Measurements from ENCODE around the gene LRRIQ1. TPM values are rescaled to one million over a fixed set of nuclear protein-coding genes. Genes with fewer than 3 reads are reported as not detected.

LRRIQ1 gene
- total and polyA plus RNA-seq, 2 of the 8 experiments (the other 6 are each of a cell fraction or from before 2014, with no cell fraction given): 0.24 to 0.76 TPM

- no peak for TF ChIP-seq EZH2 (IDR thresholded peaks at IDR 0.05; ENCODE audit: low read depth, low read length, severe bottlenecking)
- TF ChIP-seq EP300 (IDR thresholded peaks at IDR 0.05; ENCODE audit: borderline replicate concordance in 1 of 2, low read depth in 2 of 2, low read length in 2 of 2): no peak
- no peak for TF ChIP-seq EGR1 (IDR thresholded peaks at IDR 0.05; ENCODE audit: borderline replicate concordance, low read depth, low read length)
These were observed 116.2 kb downstream of the LRRIQ1 start (continued) for GRCh38 chr12:85152311-85152729.

Data from H1 (cell line).